OCI-LY7 (cell line): ENCODE data around the gene SEMA3D. TPM values are rescaled to one million over a fixed set of nuclear protein-coding genes. Genes with fewer than 3 reads are reported as not detected.

Source experiments
- BruUV-seq: library from RNA; stranded (reverse); fragments of 400-500 nt; replicated peaks from 2 replicates; lab custom pipeline; 2021; lab: Mats Ljungman, UMichigan
- CTCF ChIA-PET: fragments of 300-600 bp; sonication (Branson Sonifier 250); formaldehyde crosslinking; loops from one replicate; lab custom pipeline; 2022; ENCODE audit warnings: antibody characterized with exemption; ENCODE audit not compliant: unreplicated experiment; lab: Charles Lee
- POLR2A ChIA-PET: fragments of 300-600 bp; sonication (Branson Sonifier 250); formaldehyde crosslinking; loops from one replicate; lab custom pipeline; 2022; ENCODE audit warnings: antibody characterized with exemption; lab: Charles Lee
- DNase-seq: peaks from one replicate; pipeline ENCODE4 v3.0.0-alpha.2; 2015; ENCODE audit warnings: low spot score
- H2AFZ ChIP-seq: fragments of 200-600 bp; sonication (generic), shearing (Covaris generic); 2 replicates; pipeline ENCODE4 v1.6.1; 2014; ENCODE audit warnings: mild to moderate bottlenecking, antibody characterized with exemption, low read length, moderate library complexity
- H3K27ac ChIP-seq: fragments of 200-600 bp; sonication (generic); 2 replicates; pipeline ENCODE4 v1.5.1; 2014; ENCODE audit warnings: mixed run types, low read depth, mild to moderate bottlenecking, moderate library complexity, low read length, inconsistent platforms; ENCODE audit not compliant: poor library complexity, severe bottlenecking
- H3K36me3 ChIP-seq: fragments of 200-600 bp; sonication (generic); 2 replicates; pipeline ENCODE4 v1.6.1; 2014; ENCODE audit warnings: mild to moderate bottlenecking, antibody characterized with exemption, low read length, moderate library complexity, mixed read lengths; ENCODE audit not compliant: insufficient read depth
- H3K4me1 ChIP-seq: fragments of 200-600 bp; sonication (generic); 2 replicates; pipeline ENCODE4 v1.5.1; 2014; ENCODE audit warnings: mild to moderate bottlenecking, low read length; ENCODE audit not compliant: insufficient read depth, poor library complexity, severe bottlenecking
- H3K4me2 ChIP-seq: fragments of 200-600 bp; sonication (generic); 2 replicates; pipeline ENCODE4 v1.6.1; 2014; ENCODE audit warnings: mild to moderate bottlenecking, low read length
- H3K4me3 ChIP-seq: fragments of 200-600 bp; sonication (generic); 2 replicates; pipeline ENCODE4 v1.5.1; 2014; ENCODE audit warnings: mild to moderate bottlenecking, low read depth, low read length; ENCODE audit not compliant: poor library complexity, severe bottlenecking
- H3K79me2 ChIP-seq: fragments of 200-600 bp; sonication (generic); 2 replicates; pipeline ENCODE4 v1.6.1; 2016; ENCODE audit warnings: low read depth, mild to moderate bottlenecking, low read length, moderate library complexity, mixed read lengths; ENCODE audit not compliant: insufficient read depth
- H3K9me2 ChIP-seq: fragments of 200-600 bp; sonication (generic); 2 replicates; pipeline ENCODE4 v1.6.1; 2016; ENCODE audit warnings: mild to moderate bottlenecking, low read length, mixed read lengths; ENCODE audit not compliant: insufficient read depth
- H3K9me3 ChIP-seq: fragments of 200-600 bp; sonication (generic); 2 replicates; pipeline ENCODE4 v1.6.1; 2014; ENCODE audit warnings: mild to moderate bottlenecking, mixed run types, low read length, mixed read lengths
- H4K20me1 ChIP-seq: fragments of 200-600 bp; sonication (generic); 2 replicates; pipeline ENCODE4 v1.6.1; 2014; ENCODE audit warnings: mild to moderate bottlenecking, antibody characterized with exemption, low read length, moderate library complexity, mixed read lengths; ENCODE audit not compliant: insufficient read depth
- CTCF ChIP-seq: fragments of 200-600 bp; sonication (generic); conservative IDR thresholded peaks from 2 replicates; pipeline ENCODE4 v1.5.1; 2014; ENCODE audit warnings: mild to moderate bottlenecking, antibody characterized with exemption, low read length, moderate library complexity, mixed read lengths
- EZH2phosphoT487 ChIP-seq: fragments of 200-600 bp; sonication (generic); IDR thresholded peaks from 2 replicates; pipeline ENCODE4 v1.6.1; 2018; ENCODE audit warnings: low read depth, borderline replicate concordance, mild to moderate bottlenecking, mixed run types, antibody characterized with exemption, low read length, moderate library complexity, mixed read lengths
- intact Hi-C: fragments of 100-400 bp; cut with micrococcal nuclease; formaldehyde crosslinking; loops from one replicate; pipeline ENCODE4 v1.10.0; 2022; ENCODE audit not compliant: unreplicated experiment
- total RNA-seq, 2 experiments: library from RNA; depleted of rRNA in 1 of 2; stranded (reverse); fragments of >200 nt in 1 of 2; shearing (Covaris generic) in 1 of 2; gene quantifications; 2 replicates each; pipeline ENCODE4 v1.2.3, GENCODE V29; 2014 to 2022

Gene SEMA3D
- total RNA-seq, 2 experiments from 2014 or later: not detected

- no peaks in the 10 kb centered on the region for H4K20me1 ChIP-seq
- intact Hi-C loops: no loop called here
- no peaks in the 10 kb centered on the region for H3K4me1 ChIP-seq
- H3K4me3 ChIP-seq: no peak overlapping the region
- H3K9me2 ChIP-seq: no peaks in the 10 kb centered on the region
- no peak overlapping the region for H2AFZ ChIP-seq
- TF ChIP-seq CTCF: no peak
- TF ChIP-seq EZH2phosphoT487: no peak
- no peaks in the 10 kb centered on the region for H3K9me3 ChIP-seq
- H3K4me2 ChIP-seq: no peak overlapping the region
- no peak overlapping the region for H3K27ac ChIP-seq
- no peaks in the 10 kb centered on the region for H3K36me3 ChIP-seq
- no TSS peak for BruUV-seq
- CTCF ChIA-PET: no interaction called here
- POLR2A ChIA-PET: interaction anchor here (0.7 kb wide), 1 partner anchor 20 kb away, joined by 4 read pairs; no protein-coding TSS in a partner anchor
- no peaks in the 10 kb centered on the region for H3K79me2 ChIP-seq
- no peak for DNase-seq
Measured at GRCh38 chr7:85115862-85116261, 71.0 kb downstream of the SEMA3D start.

DNA sequence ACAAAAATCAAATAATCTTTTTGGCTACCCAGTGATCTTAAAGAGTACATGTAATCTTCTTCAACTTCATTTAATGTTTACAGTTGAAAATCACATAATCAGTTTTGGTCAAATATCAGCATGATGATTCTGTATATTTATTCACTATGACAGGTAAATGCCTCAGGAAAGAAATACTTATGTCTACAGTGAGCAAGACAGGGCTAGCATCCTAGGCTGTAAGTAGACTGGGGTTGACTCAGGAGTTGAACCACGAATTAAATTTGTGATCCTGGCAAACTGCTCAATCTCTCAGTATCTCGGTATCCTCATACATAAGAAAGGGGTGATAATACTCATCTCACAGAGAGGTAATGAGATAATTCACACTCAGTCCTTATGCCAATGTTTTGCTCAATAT lies 71.8 kb downstream of the SEMA3D start:
- CTCF ChIA-PET: no interaction called here

More for the DNA sequence above, 71.8 kb downstream of the SEMA3D start:
- no peak for TF ChIP-seq CTCF
- TF ChIP-seq EZH2phosphoT487: no peak
- Histone ChIP-seq H3K4me3 (no peak overlapping the region), H3K4me1 (no peaks in the 10 kb centered on the region), H3K9me2 (no peaks in the 10 kb centered on the region), H3K4me2 (no peak overlapping the region), H3K79me2 (no peaks in the 10 kb centered on the region), H3K9me3 (no peaks in the 10 kb centered on the region), H4K20me1 (no peaks in the 10 kb centered on the region), H2AFZ (no peak overlapping the region), H3K36me3 (no peaks in the 10 kb centered on the region), H3K27ac (no peak overlapping the region)
- no peak for DNase-seq
- no TSS peak for BruUV-seq
- POLR2A ChIA-PET: no interaction called here
- intact Hi-C loops: no loop called here
